ENCODE measurements around the gene GABRG3. TPM values are rescaled to one million over a fixed set of nuclear protein-coding genes. Genes with fewer than 3 reads are reported as not detected.

GABRG3 gene
- total and polyA plus RNA-seq, 12 donors = not detected

- 32 to 45% methylated on average over 4 of the region's 4 CpGs for whole genome bisulfite sequencing, 2 donors
- H3K4me1 ChIP-seq = no peaks in the 10 kb centered on the region
- H3K36me3 ChIP-seq = no peaks in the 10 kb centered on the region
- ATAC-seq = no peak
- intact Hi-C loops (cut with DNase I) = loop anchor here in 1 of 10 donors (5.0 kb wide), 1 partner anchor 312 kb away; no protein-coding TSS in a partner anchor
- DNase-seq = no peak
- H3K27ac ChIP-seq = no peak overlapping the region
- no peak overlapping the region for H3K4me3 ChIP-seq
- TF ChIP-seq CTCF (IDR thresholded peaks at IDR 0.05) = no peak
- H3K9me3 ChIP-seq = no peaks in the 10 kb centered on the region
- H3K27me3 ChIP-seq = peaks cover 0 to 13% (median 4%) of the 10 kb centered on the region in 7 donors
Observed at GRCh38 chr15:27050163-27050562, 79.2 kb downstream of the GABRG3 start.

GRCh38 chr15:27054426-27054825 is 83.4 kb downstream of the GABRG3 start:
- ATAC-seq = no peak
- no peak for TF ChIP-seq CTCF (IDR thresholded peaks at IDR 0.05)

GRCh38 chr15:27057904-27058645 is 87.1 kb downstream of the GABRG3 start:
- intact Hi-C loops (cut with DNase I) = loop anchor here in 1 of 10 donors (2.0 to 5.0 kb wide), 2 partner anchors 21 to 299 kb away; no protein-coding TSS in a partner anchor
- H3K9me3 ChIP-seq = no peaks in the 10 kb centered on the region
- H3K27ac ChIP-seq = no peak overlapping the region
- ATAC-seq (no peak), DNase-seq (no peak)
- 77 to 80% methylated on average over 14 of the region's 14 CpGs for WGBS, 2 donors
- no peaks in the 10 kb centered on the region for H3K4me1 ChIP-seq
- TF ChIP-seq CTCF (IDR thresholded peaks at IDR 0.05) = no peak
- no peaks in the 10 kb centered on the region for H3K36me3 ChIP-seq
- H3K4me3 ChIP-seq = no peak overlapping the region
- H3K27me3 ChIP-seq = peaks cover 0 to 4% (median 0%) of the 10 kb centered on the region in 7 donors

More at GRCh38 chr15:27054426-27054825, 83.4 kb downstream of the GABRG3 start:
- 56 to 64% methylated on average over 10 of the region's 10 CpGs for WGBS, 2 donors
- H3K36me3 ChIP-seq = no peaks in the 10 kb centered on the region
- H3K27ac ChIP-seq = no peak overlapping the region
- no peak for DNase-seq
- intact Hi-C loops (cut with DNase I) = loop anchor here in 1 of 10 donors (5.0 kb wide), 1 partner anchor 308 kb away; no protein-coding TSS in a partner anchor
- no peaks in the 10 kb centered on the region for H3K4me1 ChIP-seq
- no peak overlapping the region for H3K4me3 ChIP-seq
- H3K27me3 ChIP-seq = peaks cover 0 to 9% (median 0%) of the 10 kb centered on the region in 7 donors
- H3K9me3 ChIP-seq = no peaks in the 10 kb centered on the region

- Histone ChIP-seq H3K27ac (no peak overlapping the region), H3K9me3 (no peaks in the 10 kb centered on the region), H3K4me3 (no peak overlapping the region), H3K27me3 (peaks cover 0 to 4% (median 0%) of the 10 kb centered on the region in 7 donors), H3K36me3 (no peaks in the 10 kb centered on the region), H3K4me1 (no peaks in the 10 kb centered on the region)
- ATAC-seq = no peak
- WGBS, 2 donors = 65 to 69% methylated on average over 2 of the region's 2 CpGs
- DNase-seq = no peak
- intact Hi-C loops (cut with DNase I) = loop anchor here in 1 of 10 donors (5.0 kb wide), 1 partner anchor 298 kb away; no protein-coding TSS in a partner anchor
- no peak for TF ChIP-seq CTCF (IDR thresholded peaks at IDR 0.05)
Observed at GRCh38 chr15:27058939-27059338, 88.0 kb downstream of the GABRG3 start.
